ENCODE results near the gene SNX11. TPM values are rescaled to one million over a fixed set of nuclear protein-coding genes. Genes with fewer than 3 reads are reported as not detected.

Gene SNX11
- total RNA-seq, 1 experiment from 2014 or later: 40.7 TPM

- Histone ChIP-seq H3K4me3 (ENCODE audit: low read depth, low read length) (no peak overlapping the region), H3K4me1 (peaks cover 35% of the 10 kb centered on the region), H3K27me3 (replicated peaks; ENCODE audit: control insufficient read depth, insufficient read depth, low read length) (no peaks in the 10 kb centered on the region), H3K9me3 (no peaks in the 10 kb centered on the region), H3K36me3 (ENCODE audit: control insufficient read depth, insufficient read depth, low read length) (no peaks in the 10 kb centered on the region)
- CTCF ChIA-PET: interaction anchor here (0.6 kb wide), 1 partner anchor 212 kb away, joined by 7 read pairs; no protein-coding TSS in a partner anchor
- Mint-ChIP-seq H3K27ac (ENCODE audit: unreplicated experiment) (peak overlapping the region; percentile 1), H3K36me3 (ENCODE audit: insufficient read depth, unreplicated experiment) (no peaks in the 10 kb centered on the region), H3K27me3 (ENCODE audit: insufficient read depth, unreplicated experiment) (no peaks in the 10 kb centered on the region), H3K4me3 (ENCODE audit: unreplicated experiment) (no peak overlapping the region), H3K4me1 (ENCODE audit: low read depth, unreplicated experiment) (peaks cover 45% of the 10 kb centered on the region), H3K9me3 (ENCODE audit: unreplicated experiment) (no peaks in the 10 kb centered on the region)
- no TSS peak for BruUV-seq (replicated peaks)
- DNase-seq: peak; percentile 70 to 78
- TF ChIP-seq CTCF (IDR thresholded peaks at IDR 0.05; ENCODE audit: insufficient read depth in 1 of 2, low read depth in 1 of 2, low read length in 1 of 2, severe bottlenecking in 1 of 2, unreplicated experiment in 1 of 2): no peak
- intact Hi-C loops (cut with micrococcal nuclease; ENCODE audit: unreplicated experiment): no loop called here
- POLR2A ChIA-PET: interaction anchor here (0.6 kb wide), 1 partner anchor 161 kb away, joined by 4 read pairs; no protein-coding TSS in a partner anchor
Observed at GRCh38 chr17:48160177-48161081, 52.9 kb downstream of the SNX11 start.

- CTCF ChIA-PET: no interaction called here
- Mint-ChIP-seq H3K36me3 (ENCODE audit: insufficient read depth, unreplicated experiment) (no peaks in the 10 kb centered on the region), H3K9me3 (ENCODE audit: unreplicated experiment) (no peaks in the 10 kb centered on the region), H3K4me3 (ENCODE audit: unreplicated experiment) (no peak overlapping the region), H3K27me3 (ENCODE audit: insufficient read depth, unreplicated experiment) (no peaks in the 10 kb centered on the region), H3K4me1 (ENCODE audit: low read depth, unreplicated experiment) (peaks cover 45% of the 10 kb centered on the region), H3K27ac (ENCODE audit: unreplicated experiment) (peak overlapping the region; percentile 1)
- Histone ChIP-seq H3K36me3 (ENCODE audit: control insufficient read depth, insufficient read depth, low read length) (no peaks in the 10 kb centered on the region), H3K4me3 (ENCODE audit: low read depth, low read length) (no peak overlapping the region), H3K9me3 (no peaks in the 10 kb centered on the region), H3K27me3 (replicated peaks; ENCODE audit: control insufficient read depth, insufficient read depth, low read length) (no peaks in the 10 kb centered on the region), H3K4me1 (peaks cover 35% of the 10 kb centered on the region)
- no peak for TF ChIP-seq CTCF (IDR thresholded peaks at IDR 0.05; ENCODE audit: insufficient read depth in 1 of 2, low read depth in 1 of 2, low read length in 1 of 2, severe bottlenecking in 1 of 2, unreplicated experiment in 1 of 2)
- DNase-seq: no peak
- POLR2A ChIA-PET: no interaction called here
- no TSS peak for BruUV-seq (replicated peaks)
- intact Hi-C loops (cut with micrococcal nuclease; ENCODE audit: unreplicated experiment): no loop called here
Observed at GRCh38 chr17:48161127-48161905, 53.8 kb downstream of the SNX11 start.

GRCh38 chr17:48162306-48162934 lies 54.9 kb downstream of the SNX11 start:
- no TSS peak for BruUV-seq (replicated peaks)
- H3K4me1 Mint-ChIP-seq (ENCODE audit: low read depth, unreplicated experiment): peaks cover 51% of the 10 kb centered on the region

More at GRCh38 chr17:48162306-48162934, 54.9 kb downstream of the SNX11 start:
- H3K4me3 ChIP-seq (ENCODE audit: low read depth, low read length): no peak overlapping the region
- Mint-ChIP-seq H3K27me3 (ENCODE audit: insufficient read depth, unreplicated experiment) (no peaks in the 10 kb centered on the region), H3K4me3 (ENCODE audit: unreplicated experiment) (no peak overlapping the region), H3K27ac (ENCODE audit: unreplicated experiment) (peak overlapping the region; percentile 34), H3K9me3 (ENCODE audit: unreplicated experiment) (no peaks in the 10 kb centered on the region), H3K36me3 (ENCODE audit: insufficient read depth, unreplicated experiment) (no peaks in the 10 kb centered on the region)
- no peaks in the 10 kb centered on the region for H3K27me3 ChIP-seq (replicated peaks; ENCODE audit: control insufficient read depth, insufficient read depth, low read length)
- no peaks in the 10 kb centered on the region for H3K9me3 ChIP-seq
- ChIA-PET CTCF (interaction anchor here (0.6 to 1.5 kb wide), 5 partner anchors 8 to 99 kb away, joined by 3 to 4 read pairs (median 3); no protein-coding TSS in a partner anchor), POLR2A (interaction anchor here (0.5 to 0.6 kb wide), 2 partner anchors 9 to 515 kb away, joined by 4 to 15 read pairs; no protein-coding TSS in a partner anchor)
- H3K36me3 ChIP-seq (ENCODE audit: control insufficient read depth, insufficient read depth, low read length): no peaks in the 10 kb centered on the region
- intact Hi-C loops (cut with micrococcal nuclease; ENCODE audit: unreplicated experiment): no loop called here
- no peak for TF ChIP-seq CTCF (IDR thresholded peaks at IDR 0.05; ENCODE audit: insufficient read depth in 1 of 2, low read depth in 1 of 2, low read length in 1 of 2, severe bottlenecking in 1 of 2, unreplicated experiment in 1 of 2)
- DNase-seq: no peak
- H3K4me1 ChIP-seq: peaks cover 39% of the 10 kb centered on the region
